H1 (cell line): ENCODE data around the gene ETNPPL. TPM values are rescaled to one million over a fixed set of nuclear protein-coding genes. Genes with fewer than 3 reads are reported as not detected.

Source experiments
- CTCF ChIA-PET: fragments of 300-600 bp; sonication (Branson Sonifier 250); formaldehyde crosslinking; loops from one replicate; lab custom pipeline; 2021; ENCODE audit not compliant: partially characterized antibody; lab: Charles Lee
- POLR2A ChIA-PET: fragments of 300-600 bp; sonication (Branson Sonifier 250); formaldehyde crosslinking; loops from one replicate; lab custom pipeline; 2021; ENCODE audit warnings: inconsistent platforms; ENCODE audit not compliant: partially characterized antibody; lab: Charles Lee
- DNase-seq, 2 experiments: peaks; one replicate each; pipeline versions ENCODE4 v3.0.0 to v3.0.0-alpha.2; 2010 to 2022; ENCODE audit warnings: low spot score in 2 of 2, low read depth in 1 of 2, mixed read lengths in 1 of 2
- FAIRE-seq: peaks from 2 replicates; lab custom pipeline; 2011; peaks lifted over from hg19 to GRCh38; lab: Jason Lieb, UNC
- H2AFZ ChIP-seq: 2 replicates; pipeline ENCODE4 v1.8.1; 2012; ENCODE audit warnings: low read length, inconsistent platforms
- H2AK5ac ChIP-seq: 2 replicates; pipeline ENCODE4 v1.6.1; 2013; ENCODE audit warnings: low read depth, low read length
- H2BK120ac ChIP-seq: replicated peaks from 2 replicates; pipeline ENCODE3; 2013; ENCODE audit warnings: low read depth, low read length, inconsistent platforms
- H2BK12ac ChIP-seq: 2 replicates; pipeline ENCODE4 v1.6.1; 2013; ENCODE audit warnings: low read depth, low read length
- H2BK15ac ChIP-seq: 2 replicates; pipeline ENCODE4 v1.6.1; 2013; ENCODE audit warnings: low read length
- H2BK20ac ChIP-seq: 2 replicates; pipeline ENCODE4 v1.6.1; 2013; ENCODE audit warnings: low read length
- H2BK5ac ChIP-seq: 2 replicates; pipeline ENCODE4 v1.6.1; 2013; ENCODE audit warnings: low read depth, low read length
- H3K14ac ChIP-seq: 2 replicates; pipeline ENCODE4 v1.6.1; 2013; ENCODE audit warnings: inconsistent platforms; ENCODE audit not compliant: insufficient read length
- H3K18ac ChIP-seq: 2 replicates; pipeline ENCODE4 v1.6.1; 2013; ENCODE audit warnings: low read length; ENCODE audit errors: extremely low read depth
- H3K23ac ChIP-seq: 2 replicates; pipeline ENCODE4 v1.6.1; 2013; ENCODE audit warnings: inconsistent platforms; ENCODE audit not compliant: insufficient read length
- H3K23me2 ChIP-seq: 2 replicates; pipeline ENCODE4 v1.6.1; 2013; ENCODE audit warnings: low read depth, low read length
- H3K27ac ChIP-seq: 2 replicates; pipeline ENCODE4 v1.6.1; 2011; ENCODE audit warnings: low read depth, low read length, inconsistent platforms
- H3K27me3 ChIP-seq, 4 experiments: replicated peaks in 1 of 4; 1 replicate in 1 of 4; 2 replicates in 3 of 4; pipeline versions ENCODE4 v1.6.1 to v1.8.1; 2011 to 2013; ENCODE audit warnings: low read length in 3 of 4, mild to moderate bottlenecking in 3 of 4, inconsistent platforms in 2 of 4, mixed read lengths in 2 of 4, moderate library complexity in 1 of 4; ENCODE audit not compliant: control insufficient read depth in 3 of 4, insufficient read depth in 3 of 4; ENCODE audit errors: extremely low read depth in 1 of 4
- H3K36me3 ChIP-seq, 4 experiments: 2 replicates each; pipeline versions ENCODE4 v1.6.1 to v1.8.1; 2011 to 2013; ENCODE audit warnings: mild to moderate bottlenecking in 4 of 4, low read length in 3 of 4, moderate library complexity in 2 of 4, control low read depth in 1 of 4, inconsistent platforms in 1 of 4; ENCODE audit not compliant: insufficient read depth in 4 of 4, control insufficient read depth in 2 of 4
- H3K4ac ChIP-seq: replicated peaks from 2 replicates; pipeline ENCODE3; 2013; ENCODE audit warnings: low read length, low read depth, mixed read lengths, inconsistent platforms; ENCODE audit not compliant: insufficient read length
- H3K4me1 ChIP-seq, 4 experiments: replicated peaks in 1 of 4; 1 replicate in 1 of 4; 2 replicates in 3 of 4; pipeline versions ENCODE4 v1.6.1 to v1.8.1; 2011 to 2013; ENCODE audit warnings: low read length in 3 of 4, inconsistent platforms in 2 of 4, mixed read lengths in 1 of 4; ENCODE audit not compliant: insufficient read depth in 4 of 4, control insufficient read depth in 3 of 4
- H3K4me2 ChIP-seq, 2 experiments: 2 replicates each; pipeline versions ENCODE4 v1.6.1 to v1.8.1; 2011 to 2013; ENCODE audit warnings: low read depth in 2 of 2, low read length in 2 of 2, control low read depth in 1 of 2, inconsistent platforms in 1 of 2, mild to moderate bottlenecking in 1 of 2; ENCODE audit not compliant: insufficient read depth in 1 of 2
- H3K4me3 ChIP-seq, 4 experiments: fragments of 200-600, 300-600 bp in 1 of 4; sonication (generic), shearing (Covaris generic), sonication (Bioruptor Twin) in 1 of 4; 2 replicates each; pipeline versions ENCODE4 v1.5.1 to v1.8.1; 2011 to 2016; ENCODE audit warnings: low read length in 4 of 4, low read depth in 3 of 4, control low read depth in 2 of 4, inconsistent platforms in 2 of 4, mild to moderate bottlenecking in 2 of 4, mixed read lengths in 1 of 4, moderate library complexity in 1 of 4; ENCODE audit not compliant: insufficient read depth in 2 of 4; ENCODE audit errors: extremely low read depth in 1 of 4
- H3K56ac ChIP-seq: replicated peaks from 2 replicates; pipeline ENCODE3; 2013; ENCODE audit warnings: low read depth, mild to moderate bottlenecking, mixed read lengths, low read length, inconsistent platforms; ENCODE audit not compliant: insufficient read length
- H3K79me1 ChIP-seq: 2 replicates; pipeline ENCODE4 v1.6.1; 2013; ENCODE audit warnings: low read depth, low read length, control low read depth
- H3K79me2 ChIP-seq, 2 experiments: 2 replicates each; pipeline versions ENCODE4 v1.6.1 to v1.8.1; 2012 to 2013; ENCODE audit warnings: low read length in 2 of 2, mild to moderate bottlenecking in 2 of 2, inconsistent platforms in 1 of 2; ENCODE audit not compliant: insufficient read depth in 2 of 2, control insufficient read depth in 1 of 2
- H3K9ac ChIP-seq, 4 experiments: replicated peaks in 1 of 4; 1 replicate in 1 of 4; 2 replicates in 3 of 4; pipeline versions ENCODE4 v1.6.1 to v1.8.1; 2011 to 2013; ENCODE audit warnings: low read depth in 3 of 4, low read length in 3 of 4, control low read depth in 2 of 4, mild to moderate bottlenecking in 2 of 4, moderate library complexity in 2 of 4, inconsistent platforms in 1 of 4; ENCODE audit errors: extremely low read depth in 1 of 4
- H3K9me3 ChIP-seq, 2 experiments: 2 replicates each; pipeline versions ENCODE4 v1.6.1 to v1.8.1; 2012 to 2013; ENCODE audit warnings: mild to moderate bottlenecking in 2 of 2, moderate library complexity in 2 of 2, control low read depth in 1 of 2, inconsistent platforms in 1 of 2, low read depth in 1 of 2, low read length in 1 of 2, mixed read lengths in 1 of 2; ENCODE audit not compliant: insufficient read depth in 2 of 2
- H4K20me1 ChIP-seq, 2 experiments: replicated peaks in 1 of 2; 2 replicates each; pipeline versions ENCODE3 to v1.8.1; 2011 to 2013; ENCODE audit warnings: inconsistent platforms in 2 of 2, low read length in 2 of 2, mild to moderate bottlenecking in 1 of 2; ENCODE audit not compliant: insufficient read depth in 2 of 2, control insufficient read depth in 1 of 2
- H4K5ac ChIP-seq: 2 replicates; pipeline ENCODE4 v1.6.1; 2013; ENCODE audit warnings: low read length, low read depth, mixed read lengths, inconsistent platforms; ENCODE audit not compliant: insufficient read length
- H4K8ac ChIP-seq: 2 replicates; pipeline ENCODE4 v1.8.0; 2013; ENCODE audit warnings: mild to moderate bottlenecking, moderate library complexity, low read length, inconsistent platforms; ENCODE audit not compliant: insufficient read depth; ENCODE audit errors: extremely low read depth
- H4K91ac ChIP-seq: replicated peaks from 2 replicates; pipeline ENCODE3; 2013; ENCODE audit warnings: low read length, mixed read lengths, inconsistent platforms; ENCODE audit not compliant: insufficient read length
- CBX8 ChIP-seq: fragments of 300-800, 300-1000 bp; sonication (generic); IDR thresholded peaks from 2 replicates; pipeline ENCODE4 v1.7.1; 2016; ENCODE audit warnings: low read depth, low read length, borderline replicate concordance
- CHD2 ChIP-seq: IDR thresholded peaks from 2 replicates; pipeline ENCODE4 v1.6.1; 2012; ENCODE audit warnings: low read length, improper control_type of control experiment
- GTF2F1 ChIP-seq: IDR thresholded peaks from 2 replicates; pipeline ENCODE4 v1.6.1; 2012; ENCODE audit warnings: low read depth, low read length, improper control_type of control experiment, borderline replicate concordance
- JUND ChIP-seq: IDR thresholded peaks from 2 replicates; pipeline ENCODE4 v1.6.1; 2011; ENCODE audit warnings: mild to moderate bottlenecking, improper control_type of control experiment, low read length
- SAP30 ChIP-seq: fragments of 300-600 bp; sonication (generic); IDR thresholded peaks from 2 replicates; pipeline ENCODE4 v1.7.1; 2012; ENCODE audit warnings: low read length, moderate library complexity, mild to moderate bottlenecking, inconsistent platforms; ENCODE audit not compliant: insufficient read depth, insufficient replicate concordance
- SRF ChIP-seq: IDR thresholded peaks from 2 replicates; pipeline ENCODE4 v1.6.1; 2011; ENCODE audit warnings: mild to moderate bottlenecking, low read depth, low read length, moderate library complexity
- SUZ12 ChIP-seq: fragments of 200-600 bp; sonication (generic); IDR thresholded peaks from 2 replicates; pipeline ENCODE4 v1.6.1; 2012; ENCODE audit warnings: mild to moderate bottlenecking, inconsistent platforms, low read length, moderate library complexity, mixed read lengths
- TAF7 ChIP-seq: optimal IDR thresholded peaks from 2 replicates; pipeline ENCODE3; 2011; ENCODE audit warnings: low read depth, mild to moderate bottlenecking, inconsistent platforms, low read length, moderate library complexity, borderline replicate concordance
- TEAD4 ChIP-seq: IDR thresholded peaks from 2 replicates; pipeline ENCODE4 v1.6.1; 2012; ENCODE audit warnings: low read depth, low read length, inconsistent platforms, mixed read lengths
- ZNF274 ChIP-seq: IDR thresholded peaks from 2 replicates; pipeline ENCODE4 v1.7.0; 2012; ENCODE audit warnings: low read length, borderline replicate concordance; ENCODE audit errors: extremely low read depth
- WGBS, 2 experiments: shearing (Covaris generic) in 1 of 2; methylation state at CpG; one replicate each; pipeline versions ENCODE4 v1.1.6 to v1.1.7; 2013 to 2015; ENCODE audit warnings: low lambda C conversion rate in 2 of 2, mixed read lengths in 2 of 2, inconsistent platforms in 1 of 2, low coverage in 1 of 2, missing lambda C conversion rate in 1 of 2; ENCODE audit not compliant: insufficient replicate concordance in 2 of 2, insufficient coverage in 1 of 2, insufficient read length in 1 of 2; ENCODE audit errors: extremely low coverage in 1 of 2, missing lambda C conversion rate in 1 of 2; 5-methylcytosine and 5-hydroxymethylcytosine counted together
- polyA plus RNA-seq, 7 experiments: library from polyadenylated mRNA; depleted of rRNA in 3 of 7; stranded (reverse) in 5 of 7; unstranded in 2 of 7; fragments of >200 nt in 5 of 7; fragments of 200-250 nt in 2 of 7; gene quantifications; 1 replicate in 5 of 7; 2 replicates in 1 of 7; 4 replicates in 1 of 7; pipeline versions ENCODE4 v1.2.1 to v1.2.3, GENCODE V29; 2011 to 2013; ENCODE audit warnings: missing spikeins in 2 of 7, mixed read lengths in 2 of 7
- total RNA-seq: library from RNA; stranded (reverse); fragmentation: NEBNext Ultra II Directional; extraction: Animal tissue kit (Norgen Biotek cat#: 25700); gene quantifications from 2 replicates; pipeline ENCODE4 v1.2.1, GENCODE V29; 2021
- TF ChIP-seq, protein P1 (sequence below): IDR thresholded peaks from 2 replicates; pipeline ENCODE4 v1.6.1; 2011; ENCODE audit warnings: low read depth, mild to moderate bottlenecking, low read length; ENCODE audit not compliant: insufficient read depth

Gene ETNPPL
- total and polyA plus RNA-seq, 2 of the 8 experiments (the other 6 are each of a cell fraction or from before 2014, with no cell fraction given): 0.80 to 2.5 TPM

DNA sequence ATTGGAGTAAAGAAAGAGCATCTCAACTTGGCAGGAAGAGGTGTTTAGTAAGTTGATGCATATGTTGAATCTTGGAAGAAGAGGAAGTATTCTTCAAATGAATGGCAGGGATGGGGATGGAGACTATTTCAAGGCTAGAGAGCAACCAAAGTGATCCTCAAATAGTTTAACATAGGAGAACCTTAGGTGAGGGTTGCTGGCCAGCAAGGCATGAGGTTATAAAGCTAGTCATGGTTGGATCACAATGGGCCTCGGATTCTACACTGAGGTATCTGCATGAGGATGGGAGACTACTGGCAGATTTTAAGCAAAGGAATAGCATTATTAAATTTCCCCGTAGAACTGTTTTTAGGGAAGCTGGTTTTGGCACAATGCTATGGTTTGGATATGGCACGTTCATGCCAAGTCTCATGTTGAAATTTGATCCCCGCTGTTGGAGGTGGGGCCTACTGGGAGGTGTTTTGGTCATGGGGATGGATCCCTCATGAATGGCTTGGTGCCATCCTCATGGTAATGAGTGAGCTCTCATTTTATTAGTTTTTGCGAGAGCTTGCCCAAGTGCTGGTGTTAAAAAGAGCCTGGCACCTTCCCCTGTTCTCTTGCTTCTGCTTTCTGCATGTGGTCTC is 41.9 kb upstream of the ETNPPL start:
- Histone ChIP-seq H3K4ac (no peak overlapping the region), H2BK15ac (no peak overlapping the region), H3K56ac (no peak overlapping the region), H2BK12ac (no peak overlapping the region), H3K4me2 (no peak overlapping the region), H4K91ac (no peak overlapping the region), H3K27me3 (no peaks in the 10 kb centered on the region), H4K5ac (no peak overlapping the region), H4K20me1 (no peaks in the 10 kb centered on the region), H3K79me2 (no peaks in the 10 kb centered on the region), H3K23me2 (peaks cover 1% of the 10 kb centered on the region; the same call in 1 of the 2 replicates), H2AFZ (no peak overlapping the region), H3K9me3 (no peaks in the 10 kb centered on the region), H4K8ac (no peak overlapping the region), H3K79me1 (no peaks in the 10 kb centered on the region), H3K18ac (no peak overlapping the region), H2AK5ac (no peak overlapping the region), H3K36me3 (no peaks in the 10 kb centered on the region), H3K4me3 (no peak overlapping the region), H3K14ac (no peak overlapping the region), H3K4me1 (peaks cover 0 to 3% (median 0%) of the 10 kb centered on the region in 4 experiments; a peak in 1 of 7 replicates), H2BK120ac (no peak overlapping the region), H3K9ac (no peak overlapping the region), H2BK5ac (no peak overlapping the region), H2BK20ac (no peak overlapping the region), H3K23ac (no peak overlapping the region), H3K27ac (no peak overlapping the region)
- DNase-seq: no peak
- no peak for FAIRE-seq
- WGBS, 2 experiments: 90% methylated on average over 5 of the region's 5 CpGs; no CpG with 5 or more reads in 1 of the 2 experiments
- ChIA-PET POLR2A (no interaction called here), CTCF (interaction anchor here (1.1 kb wide), 1 partner anchor 121 kb away, joined by 3 read pairs; no protein-coding TSS in a partner anchor)
- TF ChIP-seq TEAD4 (no peak), CBX8 (no peak), SRF (no peak), SUZ12 (no peak), GTF2F1 (no peak), ZNF274 (no peak), JUND (no peak), TAF7 (no peak), SAP30 (no peak), CHD2 (no peak)
- TF ChIP-seq, protein P1, sequence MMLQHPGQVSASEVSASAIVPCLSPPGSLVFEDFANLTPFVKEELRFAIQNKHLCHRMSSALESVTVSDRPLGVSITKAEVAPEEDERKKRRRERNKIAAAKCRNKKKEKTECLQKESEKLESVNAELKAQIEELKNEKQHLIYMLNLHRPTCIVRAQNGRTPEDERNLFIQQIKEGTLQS: no peak
